ENCODE results near the gene XCR1. TPM values are rescaled to one million over a fixed set of nuclear protein-coding genes. Genes with fewer than 3 reads are reported as not detected.

Gene XCR1
- total and polyA plus RNA-seq, 2 of the 8 experiments (the other 6 are each of a cell fraction or from before 2014, with no cell fraction given) = 0.53 TPM; not detected in 1

DNA sequence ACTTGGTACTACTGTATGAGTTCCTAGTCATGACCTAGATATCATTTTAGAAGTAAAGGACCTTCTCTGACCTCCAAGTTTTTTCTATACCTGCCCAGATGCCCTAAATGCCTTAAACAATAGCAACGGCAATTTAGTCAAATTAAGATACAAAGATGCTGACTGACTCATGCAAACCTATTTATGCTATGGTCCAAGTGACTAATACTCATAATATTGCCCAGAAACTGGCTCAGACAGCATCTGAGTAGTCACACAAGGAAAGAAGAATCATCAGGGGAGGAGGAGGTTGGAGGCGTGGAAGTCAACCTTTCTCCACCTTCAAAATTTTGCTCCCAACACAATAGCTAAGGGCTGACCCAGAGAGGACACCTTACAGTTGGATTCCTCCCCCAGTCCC is 38.5 kb downstream of the XCR1 start:
- TF ChIP-seq PHF8 (conservative IDR thresholded peaks at IDR 0.05; ENCODE audit: low read depth, low read length) = no peak
- no peak overlapping the region for H2BK120ac ChIP-seq (replicated peaks; ENCODE audit: low read depth, low read length)
- H3K27me3 ChIP-seq (replicated peaks in 1 of 4; ENCODE audit: control insufficient read depth in 3 of 4, extremely low read depth in 1 of 4, insufficient read depth in 3 of 4, low read length in 3 of 4) = no peaks in the 10 kb centered on the region
- H3K23ac ChIP-seq (ENCODE audit: insufficient read length) = no peak overlapping the region
- CTCF ChIA-PET (ENCODE audit: partially characterized antibody) = interaction anchor here (1.7 kb wide), 1 partner anchor 89 kb away, joined by 7 read pairs; no protein-coding TSS in a partner anchor
- 86% methylated on average over 2 of the region's 2 CpGs; no CpG with 5 or more reads in 1 of the 2 experiments for WGBS, 2 experiments (ENCODE audit: extremely low coverage in 1 of 2, insufficient coverage in 1 of 2, insufficient read length in 1 of 2, insufficient replicate concordance in 2 of 2, low coverage in 1 of 2, low lambda C conversion rate in 2 of 2, missing lambda C conversion rate in 1 of 2)
- H3K18ac ChIP-seq (ENCODE audit: extremely low read depth, low read length) = no peak overlapping the region
- no peaks in the 10 kb centered on the region for H3K9me3 ChIP-seq (ENCODE audit: insufficient read depth in 2 of 2, low read depth in 1 of 2, low read length in 1 of 2)
- no peak overlapping the region for H2BK12ac ChIP-seq (ENCODE audit: low read depth, low read length)
- H2BK15ac ChIP-seq (ENCODE audit: low read length) = no peak overlapping the region
- H3K56ac ChIP-seq (replicated peaks; ENCODE audit: insufficient read length, low read depth, low read length) = no peak overlapping the region
- no peak overlapping the region for H3K9ac ChIP-seq (replicated peaks in 1 of 4; ENCODE audit: extremely low read depth in 1 of 4, low read depth in 3 of 4, low read length in 3 of 4)
- peaks cover 3 to 17% (median 11%) of the 10 kb centered on the region in 4 experiments for H3K4me1 ChIP-seq (replicated peaks in 1 of 4; ENCODE audit: control insufficient read depth in 3 of 4, insufficient read depth in 4 of 4, low read length in 3 of 4)
- H3K79me1 ChIP-seq (ENCODE audit: low read depth, low read length) = peaks cover 14% of the 10 kb centered on the region
- no peak overlapping the region for H2BK5ac ChIP-seq (ENCODE audit: low read depth, low read length)
- FAIRE-seq = no peak
- no peak overlapping the region for H3K14ac ChIP-seq (ENCODE audit: insufficient read length)
- POLR2A ChIA-PET (ENCODE audit: partially characterized antibody) = no interaction called here
- H2AFZ ChIP-seq (ENCODE audit: low read length) = no peak overlapping the region
- H4K5ac ChIP-seq (ENCODE audit: insufficient read length, low read depth, low read length) = no peak overlapping the region
- H3K27ac ChIP-seq (ENCODE audit: low read depth, low read length) = no peak overlapping the region
- no peaks in the 10 kb centered on the region for H3K23me2 ChIP-seq (ENCODE audit: low read depth, low read length)
- H4K8ac ChIP-seq (ENCODE audit: extremely low read depth, insufficient read depth, low read length) = no peak overlapping the region
- H3K4ac ChIP-seq (replicated peaks; ENCODE audit: insufficient read length, low read depth, low read length) = no peak overlapping the region
- no peak overlapping the region for H3K4me3 ChIP-seq (ENCODE audit: extremely low read depth in 1 of 4, insufficient read depth in 2 of 4, low read depth in 3 of 4, low read length in 4 of 4)
- H4K91ac ChIP-seq (replicated peaks; ENCODE audit: insufficient read length, low read length) = no peak overlapping the region
- H2AK5ac ChIP-seq (ENCODE audit: low read depth, low read length) = no peak overlapping the region
- no peak for DNase-seq (ENCODE audit: low read depth in 1 of 2, low spot score in 2 of 2)
- H3K36me3 ChIP-seq (ENCODE audit: control insufficient read depth in 2 of 4, insufficient read depth in 4 of 4, low read length in 3 of 4) = peaks cover 0 to 8% (median 6%) of the 10 kb centered on the region in 4 experiments; a peak in 5 of 8 replicates
- no peak overlapping the region for H3K4me2 ChIP-seq (ENCODE audit: insufficient read depth in 1 of 2, low read depth in 2 of 2, low read length in 2 of 2)
- no peak overlapping the region for H2BK20ac ChIP-seq (ENCODE audit: low read length)
- peaks cover 0 to 5% of the 10 kb centered on the region in 2 experiments for H4K20me1 ChIP-seq (replicated peaks in 1 of 2; ENCODE audit: control insufficient read depth in 1 of 2, insufficient read depth in 2 of 2, low read length in 2 of 2)
- peaks cover 0 to 69% of the 10 kb centered on the region in 2 experiments; a peak in 2 of 4 replicates for H3K79me2 ChIP-seq (ENCODE audit: control insufficient read depth in 1 of 2, insufficient read depth in 2 of 2, low read length in 2 of 2)

Measured in H1 (cell line).